ENCODE data around the gene CPSF7. TPM values are rescaled to one million over a fixed set of nuclear protein-coding genes. Genes with fewer than 3 reads are reported as not detected.

The CPSF7 gene
- total RNA-seq, 2 donors from 2014 or later = 34.0 to 44.5 TPM

DNA sequence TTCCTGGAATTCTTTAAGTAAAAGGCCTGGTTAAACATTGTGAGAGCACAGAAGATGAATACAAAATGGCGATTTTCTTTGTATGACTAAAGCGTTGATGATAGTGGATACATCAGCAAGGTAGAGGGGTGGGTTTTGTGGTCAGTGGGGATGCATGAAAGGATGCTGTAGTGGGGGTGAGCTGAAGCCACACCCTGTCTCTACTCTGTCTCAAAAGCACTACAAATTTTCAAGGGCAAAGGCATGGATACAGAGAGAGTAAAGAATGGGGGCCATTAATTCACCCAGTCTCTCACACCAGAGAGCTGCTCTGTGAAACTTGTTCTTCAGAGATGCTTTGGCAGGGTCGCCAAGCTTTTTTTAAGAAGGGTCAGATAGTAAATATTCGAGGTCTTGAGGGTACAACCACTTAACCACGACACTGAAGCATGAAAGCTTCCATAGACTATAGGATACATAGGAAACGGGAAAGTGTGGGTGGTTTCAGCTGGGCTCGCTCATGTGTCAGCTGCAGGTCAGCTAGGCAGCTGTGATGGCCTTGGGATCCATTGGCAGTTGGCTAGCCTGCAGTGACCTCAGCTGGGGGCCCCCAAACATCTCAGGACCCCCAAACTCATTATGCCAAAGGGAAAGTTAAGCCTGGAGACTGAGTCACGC is 59.3 kb downstream of the CPSF7 start:
- DNase-seq = no peak
- no peak overlapping the region for H3K4me3 ChIP-seq
- no peak for TF ChIP-seq POLR2A (IDR thresholded peaks at IDR 0.05)
- TF ChIP-seq, protein P1, sequence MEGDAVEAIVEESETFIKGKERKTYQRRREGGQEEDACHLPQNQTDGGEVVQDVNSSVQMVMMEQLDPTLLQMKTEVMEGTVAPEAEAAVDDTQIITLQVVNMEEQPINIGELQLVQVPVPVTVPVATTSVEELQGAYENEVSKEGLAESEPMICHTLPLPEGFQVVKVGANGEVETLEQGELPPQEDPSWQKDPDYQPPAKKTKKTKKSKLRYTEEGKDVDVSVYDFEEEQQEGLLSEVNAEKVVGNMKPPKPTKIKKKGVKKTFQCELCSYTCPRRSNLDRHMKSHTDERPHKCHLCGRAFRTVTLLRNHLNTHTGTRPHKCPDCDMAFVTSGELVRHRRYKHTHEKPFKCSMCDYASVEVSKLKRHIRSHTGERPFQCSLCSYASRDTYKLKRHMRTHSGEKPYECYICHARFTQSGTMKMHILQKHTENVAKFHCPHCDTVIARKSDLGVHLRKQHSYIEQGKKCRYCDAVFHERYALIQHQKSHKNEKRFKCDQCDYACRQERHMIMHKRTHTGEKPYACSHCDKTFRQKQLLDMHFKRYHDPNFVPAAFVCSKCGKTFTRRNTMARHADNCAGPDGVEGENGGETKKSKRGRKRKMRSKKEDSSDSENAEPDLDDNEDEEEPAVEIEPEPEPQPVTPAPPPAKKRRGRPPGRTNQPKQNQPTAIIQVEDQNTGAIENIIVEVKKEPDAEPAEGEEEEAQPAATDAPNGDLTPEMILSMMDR (IDR thresholded peaks at IDR 0.05) = no peak
- H3K4me1 ChIP-seq = peaks cover 5% of the 10 kb centered on the region
- H3K27ac ChIP-seq = no peak overlapping the region
- H3K27me3 ChIP-seq = no peaks in the 10 kb centered on the region
- 87 to 94% methylated on average over 8 of the region's 8 CpGs for WGBS, 2 donors
- peaks cover 0 to 22% of the 10 kb centered on the region in 2 donors for H3K36me3 ChIP-seq (replicated peaks in 1 of 2; ENCODE audit: insufficient read depth in 1 of 2, low read depth in 2 of 2)
- no peak for ATAC-seq
- intact Hi-C loops (cut with DNase I) = no loop called here
- H3K9me3 ChIP-seq = no peaks in the 10 kb centered on the region

DNA sequence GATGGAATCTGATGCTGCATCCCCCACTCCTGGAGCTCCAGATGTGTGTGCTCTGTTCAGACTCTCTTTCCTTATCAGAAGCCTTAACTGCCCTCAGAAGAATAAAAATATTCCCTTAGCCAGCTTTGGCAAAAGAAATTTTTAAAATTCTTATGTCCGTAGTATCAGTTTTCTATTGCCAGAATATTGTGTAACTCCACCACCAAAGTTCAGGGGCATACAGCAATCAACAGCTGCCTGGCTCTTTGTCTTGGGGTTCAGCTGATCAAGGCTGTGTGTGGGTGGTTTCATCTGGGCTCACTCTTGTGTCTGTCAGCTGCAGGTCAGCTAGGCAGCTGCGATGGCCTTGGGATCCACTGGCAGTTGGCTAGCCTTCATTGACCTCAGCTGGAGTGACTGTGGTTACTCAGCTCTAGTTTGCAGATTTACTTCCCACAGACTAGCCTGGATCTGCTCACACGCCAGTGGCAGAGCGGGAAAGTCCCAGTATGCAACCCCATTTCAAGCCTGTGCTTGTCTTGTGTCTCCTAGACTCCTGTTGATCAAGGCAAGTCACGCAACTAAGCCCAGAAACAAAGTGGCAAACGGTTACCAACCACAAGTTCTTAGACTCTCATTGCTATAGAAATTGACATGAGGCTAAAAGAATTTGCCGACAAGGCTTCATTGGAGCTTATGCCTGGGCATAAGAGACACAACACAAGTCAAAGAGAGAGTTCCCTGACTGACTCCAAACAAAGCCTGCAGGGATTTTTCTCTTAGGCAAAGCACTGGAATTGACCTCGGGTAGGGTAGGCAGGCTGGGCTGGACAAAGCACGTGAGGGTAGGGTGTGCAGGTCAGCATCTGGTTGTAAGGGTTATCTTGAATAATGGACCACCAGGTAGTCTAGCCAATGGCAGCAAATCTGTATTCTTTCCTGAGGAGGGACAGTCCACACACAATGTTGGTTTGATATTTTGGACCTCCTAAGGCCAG is 60.1 kb downstream of the CPSF7 start:
- Histone ChIP-seq H3K36me3 (replicated peaks in 1 of 2; ENCODE audit: insufficient read depth in 1 of 2, low read depth in 2 of 2) (peaks cover 0 to 22% of the 10 kb centered on the region in 2 donors), H3K27ac (no peak overlapping the region), H3K27me3 (no peaks in the 10 kb centered on the region), H3K9me3 (no peaks in the 10 kb centered on the region), H3K4me3 (no peak overlapping the region), H3K4me1 (peaks cover 5% of the 10 kb centered on the region)
- no peak for TF ChIP-seq POLR2A (IDR thresholded peaks at IDR 0.05)
- TF ChIP-seq, protein P1 (IDR thresholded peaks at IDR 0.05) = no peak
- DNase-seq (peak; percentile 30 to 75 (median 58)), ATAC-seq (peak; percentile 80)
- intact Hi-C loops (cut with DNase I) = no loop called here
- WGBS, 2 donors = 55 to 64% methylated on average over 7 to 9 of the region's 9 CpGs

DNA sequence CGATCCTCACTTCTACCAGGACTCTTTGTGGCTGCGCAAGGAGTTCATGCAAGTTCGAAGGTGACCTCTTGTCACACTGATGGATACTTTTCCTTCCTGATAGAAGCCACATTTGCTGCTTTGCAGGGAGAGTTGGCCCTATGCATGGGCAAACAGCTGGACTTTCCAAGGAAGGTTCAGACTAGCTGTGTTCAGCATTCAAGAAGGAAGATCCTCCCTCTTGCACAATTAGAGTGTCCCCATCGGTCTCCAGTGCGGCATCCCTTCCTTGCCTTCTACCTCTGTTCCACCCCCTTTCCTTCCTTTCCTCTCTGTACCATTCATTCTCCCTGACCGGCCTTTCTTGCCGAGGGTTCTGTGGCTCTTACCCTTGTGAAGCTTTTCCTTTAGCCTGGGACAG is 61.1 kb downstream of the CPSF7 start:
- peaks cover 0 to 22% of the 10 kb centered on the region in 2 donors for H3K36me3 ChIP-seq (replicated peaks in 1 of 2; ENCODE audit: insufficient read depth in 1 of 2, low read depth in 2 of 2)
- H3K9me3 ChIP-seq = no peaks in the 10 kb centered on the region
- DNase-seq (no peak), ATAC-seq (no peak)
- TF ChIP-seq POLR2A (IDR thresholded peaks at IDR 0.05) = no peak
- TF ChIP-seq, protein P1 (IDR thresholded peaks at IDR 0.05) = no peak
- peaks cover 6% of the 10 kb centered on the region for H3K4me1 ChIP-seq
- WGBS, 2 donors = 89 to 96% methylated on average over 7 of the region's 7 CpGs
- H3K27ac ChIP-seq = no peak overlapping the region
- no peaks in the 10 kb centered on the region for H3K27me3 ChIP-seq
- intact Hi-C loops (cut with DNase I) = no loop called here
- no peak overlapping the region for H3K4me3 ChIP-seq

DNA sequence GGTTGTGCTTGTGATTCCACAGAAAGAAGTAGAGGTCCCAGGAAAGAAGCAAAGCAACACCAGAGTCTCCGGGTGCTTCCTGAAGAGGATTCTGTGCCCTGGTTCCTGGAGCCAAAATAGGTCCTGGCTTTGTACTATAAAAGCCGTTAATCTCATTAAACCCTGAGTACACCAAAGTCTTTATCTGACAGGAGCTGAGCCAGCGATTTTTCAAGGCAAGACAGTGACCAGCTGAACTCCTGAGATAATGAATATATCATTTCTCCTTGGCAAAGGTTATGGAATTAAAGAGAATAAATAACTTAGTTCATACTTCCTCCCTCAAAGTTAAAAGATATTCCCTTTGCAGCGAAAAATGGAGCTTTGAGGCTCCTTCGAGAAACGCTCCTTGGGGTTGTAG is 62.4 kb downstream of the CPSF7 start:
- TF ChIP-seq POLR2A (IDR thresholded peaks at IDR 0.05) = no peak
- TF ChIP-seq, protein P1 (IDR thresholded peaks at IDR 0.05) = no peak
- intact Hi-C loops (cut with DNase I) = no loop called here

More for the DNA sequence above, 62.4 kb downstream of the CPSF7 start:
- Histone ChIP-seq H3K36me3 (replicated peaks in 1 of 2; ENCODE audit: insufficient read depth in 1 of 2, low read depth in 2 of 2) (peaks cover 0 to 22% of the 10 kb centered on the region in 2 donors), H3K27me3 (no peaks in the 10 kb centered on the region), H3K4me1 (peaks cover 17% of the 10 kb centered on the region), H3K27ac (no peak overlapping the region), H3K9me3 (no peaks in the 10 kb centered on the region), H3K4me3 (no peak overlapping the region)
- DNase-seq (no peak), ATAC-seq (no peak)
- 69 to 77% methylated on average over 6 of the region's 6 CpGs for WGBS, 2 donors

All from body of pancreas (tissue), 4 donors.